Measurements from ENCODE around the gene AGR2. TPM values are rescaled to one million over a fixed set of nuclear protein-coding genes. Genes with fewer than 3 reads are reported as not detected.

The AGR2 gene
- total RNA-seq, 2 experiments from 2014 or later, result not detected

DNA sequence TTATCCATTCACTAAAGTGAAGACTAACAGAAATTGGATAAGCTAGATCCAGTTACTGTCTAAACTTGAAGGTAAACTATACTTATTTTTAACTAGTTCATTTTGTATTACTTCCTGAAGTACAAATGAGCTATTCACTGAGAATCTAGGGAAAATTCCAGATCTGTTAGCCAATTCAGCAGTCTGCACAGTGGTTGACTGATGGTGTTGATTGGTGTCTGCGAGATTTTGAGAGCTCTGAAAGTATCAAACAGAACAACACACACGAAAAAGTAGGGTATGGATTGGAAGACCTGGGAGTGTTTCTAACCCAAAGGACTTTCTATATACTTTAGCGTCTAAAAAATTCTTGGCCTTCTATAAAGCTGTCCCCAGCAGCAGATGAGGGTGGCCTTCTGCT, 33.6 kb upstream of the AGR2 start:
- Mint-ChIP-seq H3K4me3 (no peak overlapping the region), H3K27me3 (ENCODE audit: low read depth) (peaks cover 10% of the 10 kb centered on the region), H3K36me3 (ENCODE audit: low read depth) (no peaks in the 10 kb centered on the region), H3K9me3 (ENCODE audit: insufficient read depth) (no peaks in the 10 kb centered on the region), H3K4me1 (ENCODE audit: low read depth) (no peaks in the 10 kb centered on the region), H3K27ac (no peak overlapping the region)
- DNase-seq (no peak), ATAC-seq (no peak)
- ChIA-PET POLR2A (no interaction called here), CTCF (no interaction called here)

DNA sequence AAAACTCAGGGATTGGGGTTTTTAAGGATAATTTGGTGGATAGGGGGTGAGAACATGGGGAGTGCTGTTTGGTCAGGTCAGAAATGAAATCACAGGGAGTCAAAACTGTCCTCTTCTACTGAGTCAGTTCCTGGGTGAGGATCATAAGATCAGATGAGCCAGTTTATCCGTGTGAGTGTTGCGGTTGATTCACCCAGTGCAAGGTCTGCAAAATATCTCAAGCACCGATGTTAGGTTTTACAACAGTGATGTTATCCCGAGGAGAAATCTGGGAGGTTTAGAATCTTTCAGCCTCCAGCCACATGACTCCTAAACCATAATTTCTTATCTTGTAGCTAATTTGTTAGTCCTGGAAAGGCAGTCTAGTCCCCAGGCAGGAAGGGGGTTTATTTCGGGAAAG, 31.7 kb upstream of the AGR2 start:
- Mint-ChIP-seq H3K27me3 (ENCODE audit: low read depth) (peaks cover 10% of the 10 kb centered on the region), H3K27ac (no peak overlapping the region), H3K4me1 (ENCODE audit: low read depth) (no peaks in the 10 kb centered on the region), H3K36me3 (ENCODE audit: low read depth) (no peaks in the 10 kb centered on the region), H3K9me3 (ENCODE audit: insufficient read depth) (no peaks in the 10 kb centered on the region), H3K4me3 (no peak overlapping the region)
- no peak for DNase-seq
- CTCF ChIA-PET, result no interaction called here
- POLR2A ChIA-PET, result no interaction called here
- ATAC-seq, result no peak

GRCh38 chr7:16833373-16833772, 28.6 kb upstream of the AGR2 start:
- ChIA-PET POLR2A (no interaction called here), CTCF (no interaction called here)
- no peak for DNase-seq
- H3K27me3 Mint-ChIP-seq (ENCODE audit: low read depth), result peaks cover 7% of the 10 kb centered on the region
- H3K27ac Mint-ChIP-seq, result no peak overlapping the region
- no peak overlapping the region for H3K4me3 Mint-ChIP-seq
- no peak for ATAC-seq
- peaks cover 3% of the 10 kb centered on the region for H3K9me3 Mint-ChIP-seq (ENCODE audit: insufficient read depth)
- H3K4me1 Mint-ChIP-seq (ENCODE audit: low read depth), result no peaks in the 10 kb centered on the region
- no peaks in the 10 kb centered on the region for H3K36me3 Mint-ChIP-seq (ENCODE audit: low read depth)

DNA sequence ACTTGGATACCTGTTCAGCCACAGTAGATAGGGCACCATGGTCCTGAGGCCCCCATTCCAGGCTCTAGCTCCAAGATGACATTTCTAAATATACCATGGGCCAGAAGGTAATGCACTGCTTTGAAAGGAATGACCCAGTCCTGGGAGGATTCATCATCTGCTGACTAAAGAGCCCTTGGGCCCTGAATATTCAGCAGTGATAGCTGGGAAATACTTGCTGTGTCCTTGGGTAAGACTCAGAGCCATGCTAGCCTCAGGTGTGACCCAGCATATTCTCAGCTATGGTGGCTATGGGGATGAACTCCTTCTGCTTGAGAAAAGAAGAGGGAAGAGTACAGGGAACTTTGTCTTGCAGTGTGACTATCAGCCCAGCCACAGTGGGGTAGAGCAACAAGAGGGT, 21.3 kb upstream of the AGR2 start:
- Mint-ChIP-seq H3K4me1 (ENCODE audit: low read depth) (no peaks in the 10 kb centered on the region), H3K27ac (no peak overlapping the region), H3K27me3 (ENCODE audit: low read depth) (peaks cover 8% of the 10 kb centered on the region), H3K9me3 (ENCODE audit: insufficient read depth) (peaks cover 3% of the 10 kb centered on the region), H3K4me3 (no peak overlapping the region), H3K36me3 (ENCODE audit: low read depth) (no peaks in the 10 kb centered on the region)
- POLR2A ChIA-PET, result no interaction called here
- DNase-seq (no peak), ATAC-seq (no peak)
- CTCF ChIA-PET, result no interaction called here

- Mint-ChIP-seq H3K36me3 (ENCODE audit: low read depth) (no peaks in the 10 kb centered on the region), H3K9me3 (ENCODE audit: insufficient read depth) (no peaks in the 10 kb centered on the region), H3K4me3 (no peak overlapping the region), H3K27me3 (ENCODE audit: low read depth) (peaks cover 8% of the 10 kb centered on the region), H3K27ac (no peak overlapping the region), H3K4me1 (ENCODE audit: low read depth) (no peaks in the 10 kb centered on the region)
- ATAC-seq, result no peak
- ChIA-PET POLR2A (no interaction called here), CTCF (no interaction called here)
- no peak for DNase-seq
These were observed 17.2 kb upstream of the AGR2 start for GRCh38 chr7:16822029-16822428.

GRCh38 chr7:16818732-16819131, 13.9 kb upstream of the AGR2 start:
- H3K9me3 Mint-ChIP-seq (ENCODE audit: insufficient read depth), result no peaks in the 10 kb centered on the region
- CTCF ChIA-PET, result interaction anchor here (1.1 kb wide), 1 partner anchor 18 kb away, joined by 4 read pairs; no protein-coding TSS in a partner anchor

GRCh38 chr7:16817536-16817935, 12.7 kb upstream of the AGR2 start:
- no peaks in the 10 kb centered on the region for H3K36me3 Mint-ChIP-seq (ENCODE audit: low read depth)
- no peaks in the 10 kb centered on the region for H3K4me1 Mint-ChIP-seq (ENCODE audit: low read depth)
- ChIA-PET POLR2A (no interaction called here), CTCF (no interaction called here)
- H3K27ac Mint-ChIP-seq, result no peak overlapping the region
- DNase-seq (no peak), ATAC-seq (no peak)
- H3K9me3 Mint-ChIP-seq (ENCODE audit: insufficient read depth), result no peaks in the 10 kb centered on the region
- H3K4me3 Mint-ChIP-seq, result no peak overlapping the region
- H3K27me3 Mint-ChIP-seq (ENCODE audit: low read depth), result no peaks in the 10 kb centered on the region

More at GRCh38 chr7:16818732-16819131, 13.9 kb upstream of the AGR2 start:
- Mint-ChIP-seq H3K36me3 (ENCODE audit: low read depth) (no peaks in the 10 kb centered on the region), H3K27ac (no peak overlapping the region), H3K4me3 (no peak overlapping the region), H3K4me1 (ENCODE audit: low read depth) (no peaks in the 10 kb centered on the region), H3K27me3 (ENCODE audit: low read depth) (peaks cover 3% of the 10 kb centered on the region)
- DNase-seq (no peak), ATAC-seq (no peak)
- POLR2A ChIA-PET, result no interaction called here

GRCh38 chr7:16816824-16817223, 12.0 kb upstream of the AGR2 start:
- no peak overlapping the region for H3K27ac Mint-ChIP-seq
- ATAC-seq (no peak), DNase-seq (no peak)
- no peaks in the 10 kb centered on the region for H3K36me3 Mint-ChIP-seq (ENCODE audit: low read depth)
- H3K4me1 Mint-ChIP-seq (ENCODE audit: low read depth), result no peaks in the 10 kb centered on the region
- no peaks in the 10 kb centered on the region for H3K9me3 Mint-ChIP-seq (ENCODE audit: insufficient read depth)
- POLR2A ChIA-PET, result no interaction called here
- no peaks in the 10 kb centered on the region for H3K27me3 Mint-ChIP-seq (ENCODE audit: low read depth)
- CTCF ChIA-PET, result no interaction called here
- no peak overlapping the region for H3K4me3 Mint-ChIP-seq

DNA sequence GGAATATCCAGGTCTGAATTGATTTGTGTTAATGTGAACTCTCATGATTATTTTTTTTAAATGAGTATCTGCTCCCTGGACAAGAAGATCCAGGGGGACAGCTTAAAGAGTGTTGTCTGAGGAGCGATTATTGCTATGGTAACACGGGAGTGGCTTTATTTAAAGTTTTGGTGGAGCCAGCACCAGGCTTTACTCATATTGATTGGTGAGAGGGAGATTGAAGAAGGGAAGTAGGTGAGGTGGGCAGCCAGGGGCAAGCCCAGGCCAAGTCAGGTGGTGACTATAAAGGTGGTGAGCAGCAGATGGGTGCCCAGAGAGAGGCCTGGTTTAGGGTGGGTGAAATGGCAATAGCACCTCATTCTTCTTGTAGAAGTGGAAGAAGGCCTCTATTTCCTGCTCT, 10.2 kb upstream of the AGR2 start:
- no peaks in the 10 kb centered on the region for H3K9me3 Mint-ChIP-seq (ENCODE audit: insufficient read depth)
- H3K27ac Mint-ChIP-seq, result no peak overlapping the region
- H3K27me3 Mint-ChIP-seq (ENCODE audit: low read depth), result peaks cover 6% of the 10 kb centered on the region
- H3K4me1 Mint-ChIP-seq (ENCODE audit: low read depth), result no peaks in the 10 kb centered on the region
- no peak overlapping the region for H3K4me3 Mint-ChIP-seq
- ChIA-PET CTCF (no interaction called here), POLR2A (no interaction called here)
- ATAC-seq, result no peak
- H3K36me3 Mint-ChIP-seq (ENCODE audit: low read depth), result no peaks in the 10 kb centered on the region
- DNase-seq, result no peak

DNA sequence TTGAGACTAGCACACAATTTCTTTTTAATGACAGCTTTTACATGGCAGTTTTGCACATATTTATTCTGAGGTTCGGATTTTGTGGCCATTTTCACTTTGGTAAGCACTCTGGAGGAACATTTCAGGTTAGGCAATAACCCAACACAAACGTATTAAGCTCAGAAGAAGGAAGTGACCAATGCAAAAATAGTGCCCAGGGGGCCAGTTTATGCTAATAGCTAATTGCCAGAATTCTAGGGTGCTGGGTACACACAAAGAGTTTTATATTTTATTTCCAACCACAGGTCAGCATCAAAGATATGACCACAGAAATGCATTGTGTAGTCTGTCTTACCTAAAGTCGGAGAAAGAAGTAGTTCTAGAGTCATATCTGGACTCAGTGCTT, 8.4 kb upstream of the AGR2 start:
- Mint-ChIP-seq H3K9me3 (ENCODE audit: insufficient read depth) (no peaks in the 10 kb centered on the region), H3K27me3 (ENCODE audit: low read depth) (peaks cover 13% of the 10 kb centered on the region), H3K27ac (no peak overlapping the region), H3K36me3 (ENCODE audit: low read depth) (no peaks in the 10 kb centered on the region), H3K4me1 (ENCODE audit: low read depth) (no peaks in the 10 kb centered on the region), H3K4me3 (no peak overlapping the region)
- ChIA-PET CTCF (interaction anchor here (1.9 kb wide), 1 partner anchor 14 kb away, joined by 5 read pairs; no protein-coding TSS in a partner anchor), POLR2A (interaction anchor here (0.5 to 0.6 kb wide), 2 partner anchors 33 to 585 kb away, joined by 3 read pairs; no protein-coding TSS in a partner anchor)
- DNase-seq (no peak), ATAC-seq (no peak)

DNA sequence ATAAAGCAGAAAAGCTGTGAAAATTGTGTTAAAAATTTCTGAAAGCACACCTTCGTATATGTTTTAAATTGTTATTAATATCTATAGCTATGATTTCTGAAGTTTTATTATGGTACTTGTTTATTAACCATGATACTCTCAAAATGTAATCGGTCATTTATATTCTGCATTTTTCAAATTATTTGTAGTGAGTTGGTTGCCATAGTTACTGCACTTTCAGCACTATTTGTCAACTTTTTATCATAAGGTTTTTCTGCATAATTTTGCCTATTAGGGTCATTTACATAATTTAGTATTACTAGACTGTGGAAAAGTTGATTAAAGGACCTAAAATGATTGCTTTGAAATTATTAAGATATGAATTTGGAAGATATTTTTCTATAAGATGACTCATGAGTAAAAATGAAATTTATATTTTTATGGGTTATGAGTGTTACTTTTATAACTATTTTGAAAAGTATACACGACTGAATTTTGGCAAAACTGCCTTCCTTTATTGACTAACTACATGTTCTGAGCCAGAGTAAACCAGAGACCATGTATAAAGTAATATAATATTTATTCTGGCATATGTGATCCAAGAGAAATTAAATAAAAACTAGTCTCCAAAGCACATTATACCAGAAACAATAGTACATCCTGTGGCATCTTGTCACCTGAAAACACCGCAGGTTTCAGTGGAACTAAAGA, 7.9 kb upstream of the AGR2 start:
- H3K4me1 Mint-ChIP-seq (ENCODE audit: low read depth), result no peaks in the 10 kb centered on the region
- H3K27ac Mint-ChIP-seq, result no peak overlapping the region
- DNase-seq, result no peak
- peaks cover 15% of the 10 kb centered on the region for H3K27me3 Mint-ChIP-seq (ENCODE audit: low read depth)
- ChIA-PET POLR2A (interaction anchor here (0.5 kb wide), 1 partner anchor 33 kb away, joined by 3 read pairs; no protein-coding TSS in a partner anchor), CTCF (interaction anchor here (0.9 to 1.9 kb wide), 2 partner anchors 11 to 13 kb away, joined by 3 to 5 read pairs; no protein-coding TSS in a partner anchor)
- no peaks in the 10 kb centered on the region for H3K36me3 Mint-ChIP-seq (ENCODE audit: low read depth)
- no peak for ATAC-seq
- no peak overlapping the region for H3K4me3 Mint-ChIP-seq
- H3K9me3 Mint-ChIP-seq (ENCODE audit: insufficient read depth), result no peaks in the 10 kb centered on the region

DNA sequence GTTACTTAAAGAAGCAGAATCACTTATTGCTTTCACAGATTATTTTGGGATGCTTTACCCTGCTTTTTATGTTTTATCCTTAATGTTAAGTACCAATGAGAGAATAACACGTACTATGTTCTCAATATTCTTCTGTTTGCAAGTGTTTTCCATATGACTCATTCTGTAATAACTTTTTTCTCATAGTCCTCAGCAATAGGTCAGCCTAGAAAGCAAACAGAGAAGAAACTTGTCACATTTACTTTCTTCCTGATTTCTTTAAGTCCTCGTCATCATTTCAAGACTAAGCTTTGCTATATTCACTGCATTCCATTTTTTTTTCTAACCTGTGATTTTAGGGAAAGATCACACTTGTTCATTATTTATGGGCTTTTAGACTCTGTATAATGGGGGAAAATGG, 6.8 kb upstream of the AGR2 start:
- Mint-ChIP-seq H3K4me1 (ENCODE audit: low read depth) (no peaks in the 10 kb centered on the region), H3K4me3 (no peak overlapping the region), H3K9me3 (ENCODE audit: insufficient read depth) (no peaks in the 10 kb centered on the region), H3K27ac (no peak overlapping the region), H3K27me3 (ENCODE audit: low read depth) (peaks cover 20% of the 10 kb centered on the region), H3K36me3 (ENCODE audit: low read depth) (no peaks in the 10 kb centered on the region)
- CTCF ChIA-PET, result no interaction called here
- POLR2A ChIA-PET, result no interaction called here
- ATAC-seq (no peak), DNase-seq (no peak)

DNA sequence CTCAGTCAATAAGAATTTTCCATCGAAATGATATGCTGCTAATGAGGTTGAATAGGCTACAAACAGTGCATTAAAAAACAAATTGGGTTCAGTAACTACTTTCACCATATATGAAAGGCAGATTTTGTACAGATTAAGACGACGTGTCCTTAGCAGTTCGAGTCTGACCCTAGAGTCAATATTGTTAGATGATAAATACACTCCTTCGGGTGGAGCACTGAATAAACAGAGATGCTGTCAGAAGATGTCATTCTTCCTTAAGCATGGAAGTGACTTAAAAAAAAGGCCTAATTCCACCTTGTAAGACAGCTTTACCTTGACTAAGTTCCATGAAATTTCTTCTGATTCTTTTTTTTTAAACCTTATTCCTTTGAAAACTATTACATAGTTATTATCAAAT, 5.8 kb upstream of the AGR2 start:
- Mint-ChIP-seq H3K4me3 (no peak overlapping the region), H3K27me3 (ENCODE audit: low read depth) (peaks cover 22% of the 10 kb centered on the region), H3K36me3 (ENCODE audit: low read depth) (no peaks in the 10 kb centered on the region), H3K4me1 (ENCODE audit: low read depth) (no peaks in the 10 kb centered on the region), H3K27ac (no peak overlapping the region), H3K9me3 (ENCODE audit: insufficient read depth) (no peaks in the 10 kb centered on the region)
- DNase-seq (no peak), ATAC-seq (no peak)
- ChIA-PET CTCF (no interaction called here), POLR2A (no interaction called here)

Measured in activated CD8-positive, alpha-beta T cell treated with anti-CD3 and anti-CD28 coated beads, Interleukin-2, amount 10 ng/mL, durations not matched to agents 7 days and 5 days (primary cell).